HG03095 (cell line): Measurements from ENCODE around the gene AQP1.

Experiments
- ATAC-seq: cut with Tn5 transposase; IDR thresholded peaks from one replicate; pipeline ENCODE4 v1.9.1; 2021; ENCODE audit warnings: moderate library complexity; ENCODE audit not compliant: unreplicated experiment

The AQP1 gene

DNA sequence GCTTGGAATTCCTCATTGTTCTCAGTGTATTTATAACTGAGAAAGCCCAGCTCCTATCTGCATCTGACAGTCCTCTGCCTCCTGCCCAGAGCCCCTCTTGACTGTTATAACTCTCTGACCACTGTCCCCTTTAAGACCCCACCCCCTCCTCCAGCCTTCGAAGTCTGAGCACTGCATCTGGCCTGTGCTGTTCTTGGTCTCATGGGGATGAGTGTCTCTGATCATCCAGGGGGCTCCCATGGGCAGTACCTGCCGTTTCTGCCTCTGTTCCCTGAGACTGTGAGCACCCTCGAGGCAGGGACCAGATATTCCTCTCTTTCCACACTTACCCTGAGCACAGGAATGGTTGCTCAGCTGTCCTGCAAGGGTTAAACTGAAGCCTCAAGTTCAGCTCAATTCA lies 59.8 kb downstream of the AQP1 start:
- no peak for ATAC-seq

DNA sequence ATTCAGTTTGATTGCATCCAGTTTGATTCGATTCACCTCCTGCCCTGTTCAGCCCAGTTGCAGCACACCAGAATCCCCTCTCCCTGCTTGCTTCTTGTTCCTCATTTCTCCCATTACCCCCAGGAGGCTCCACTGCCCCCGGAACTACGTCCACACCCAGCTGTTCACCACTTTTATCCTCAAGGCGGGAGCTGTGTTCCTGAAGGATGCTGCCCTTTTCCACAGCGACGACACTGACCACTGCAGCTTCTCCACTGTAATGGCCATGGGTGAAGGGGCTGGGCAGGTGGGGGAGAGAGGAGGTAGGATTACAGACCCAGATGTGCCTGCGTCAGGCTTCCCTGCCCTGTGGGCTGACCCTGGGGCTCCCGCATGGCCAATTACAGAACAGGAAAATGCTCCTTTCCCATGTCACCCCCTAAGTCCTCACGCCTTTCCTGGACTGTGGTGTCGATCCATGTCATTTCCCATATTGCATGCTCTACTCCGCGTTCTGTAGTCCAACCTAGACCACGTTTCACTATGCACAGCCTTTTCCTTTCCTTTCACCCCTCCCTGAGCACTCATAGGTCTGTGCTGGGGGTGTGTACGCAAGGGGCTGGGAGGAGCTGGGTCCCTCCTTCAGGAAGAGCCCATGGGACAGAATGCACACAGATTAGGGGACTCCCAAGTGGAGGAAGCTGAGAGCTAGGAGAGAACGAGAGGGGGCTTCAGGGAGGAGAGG lies 60.3 kb downstream of the AQP1 start:
- no peak for ATAC-seq

DNA sequence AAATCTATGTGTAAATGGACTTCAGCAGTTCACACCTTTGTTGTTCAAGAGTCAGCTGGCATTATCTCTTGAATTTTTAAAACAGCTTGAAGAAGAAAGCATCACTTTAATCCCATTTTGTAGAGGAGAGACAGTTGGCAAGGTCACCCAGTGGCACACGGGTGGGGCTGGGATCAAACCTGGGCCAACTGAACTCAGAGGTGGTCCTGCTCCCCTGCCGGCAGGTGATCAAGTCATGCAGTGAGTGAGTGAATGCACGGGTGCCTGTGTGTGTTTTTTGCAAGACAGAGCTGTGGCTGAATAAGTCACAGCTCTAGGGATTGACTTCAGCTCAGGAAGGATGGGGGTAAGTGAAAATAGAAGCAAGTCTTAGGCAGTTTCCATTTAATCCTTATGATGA lies 61.6 kb downstream of the AQP1 start:
- no peak for ATAC-seq

DNA sequence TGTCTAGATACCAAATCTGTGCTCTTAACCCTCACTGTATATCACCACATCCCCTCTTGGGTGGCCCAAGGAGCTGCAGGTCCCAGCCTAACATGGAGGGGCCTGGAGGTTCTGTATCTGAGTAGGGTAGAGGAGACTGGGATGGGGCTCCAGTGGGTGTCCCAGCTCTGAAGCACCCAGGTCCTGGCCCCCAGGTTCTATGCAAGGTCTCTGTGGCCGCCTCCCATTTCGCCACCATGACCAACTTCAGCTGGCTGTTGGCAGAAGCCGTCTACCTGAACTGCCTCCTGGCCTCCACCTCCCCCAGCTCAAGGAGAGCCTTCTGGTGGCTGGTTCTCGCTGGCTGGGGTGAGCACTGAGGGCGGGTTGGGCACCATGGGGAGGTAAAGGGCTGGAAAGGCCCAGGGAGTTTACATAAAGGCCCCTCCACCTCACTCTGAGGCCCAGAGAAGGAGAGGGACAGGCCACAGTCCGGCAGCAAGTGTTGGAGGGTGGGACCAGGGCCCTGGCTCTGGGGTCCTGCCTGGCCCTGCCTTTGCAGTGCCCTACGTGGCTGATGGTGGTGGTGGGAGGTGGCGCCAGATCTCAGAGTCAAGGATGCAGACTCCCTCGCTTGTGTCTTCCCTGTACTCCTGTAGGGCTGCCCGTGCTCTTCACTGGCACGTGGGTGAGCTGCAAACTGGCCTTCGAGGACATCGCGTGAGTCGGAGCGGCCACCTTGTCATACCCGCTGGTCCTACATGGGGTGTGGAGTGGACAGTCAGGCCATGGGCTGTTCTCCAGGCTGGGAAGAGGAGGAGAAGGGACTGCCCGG lies 62.3 kb downstream of the AQP1 start:
- no peak for ATAC-seq

DNA sequence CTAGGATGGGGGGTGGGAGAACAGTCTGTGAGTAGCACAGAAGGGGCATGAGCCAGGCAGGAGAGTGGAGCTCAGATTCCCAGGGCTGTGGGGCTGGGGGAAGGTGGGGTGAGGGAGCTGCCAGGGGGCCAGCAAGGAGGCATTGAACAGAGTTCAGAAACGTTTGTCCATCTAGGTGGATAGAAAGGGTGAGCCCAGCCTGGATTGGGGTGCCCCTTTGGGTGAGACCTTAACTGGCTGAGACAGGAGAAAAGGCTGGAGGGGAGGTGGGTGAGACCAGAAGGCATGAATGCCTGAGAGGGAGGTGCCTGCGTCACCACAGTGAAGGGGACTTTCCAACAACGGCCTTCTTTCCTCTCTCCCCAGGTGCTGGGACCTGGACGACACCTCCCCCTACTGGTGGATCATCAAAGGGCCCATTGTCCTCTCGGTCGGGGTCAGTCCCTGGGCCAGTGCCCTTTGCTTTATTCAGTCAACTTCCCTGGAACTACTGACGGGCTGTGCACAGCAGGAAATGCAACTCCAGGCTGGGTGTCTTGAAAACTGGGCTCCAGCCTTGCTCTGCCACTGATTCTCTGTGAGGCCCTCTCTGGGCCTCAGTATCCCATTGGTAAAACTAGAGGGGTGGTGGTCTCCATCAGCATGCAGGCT lies 63.1 kb downstream of the AQP1 start:
- peak; percentile 94 for ATAC-seq
